NT2/D1 (cell line): ENCODE results near the gene SORL1.

Experiments used
- SUZ12 ChIP-seq: IDR thresholded peaks from 2 replicates; pipeline ENCODE4 v1.6.1; 2011; ENCODE audit not compliant: insufficient read length, insufficient read depth; ENCODE audit errors: extremely low read depth
- YY1 ChIP-seq: IDR thresholded peaks from 2 replicates; pipeline ENCODE4 v1.6.1; 2011; ENCODE audit not compliant: insufficient read length, insufficient read depth
- ZNF274 ChIP-seq: IDR thresholded peaks from 2 replicates; pipeline ENCODE4 v1.6.1; 2011; ENCODE audit warnings: mild to moderate bottlenecking, low read depth, low read length

DNA sequence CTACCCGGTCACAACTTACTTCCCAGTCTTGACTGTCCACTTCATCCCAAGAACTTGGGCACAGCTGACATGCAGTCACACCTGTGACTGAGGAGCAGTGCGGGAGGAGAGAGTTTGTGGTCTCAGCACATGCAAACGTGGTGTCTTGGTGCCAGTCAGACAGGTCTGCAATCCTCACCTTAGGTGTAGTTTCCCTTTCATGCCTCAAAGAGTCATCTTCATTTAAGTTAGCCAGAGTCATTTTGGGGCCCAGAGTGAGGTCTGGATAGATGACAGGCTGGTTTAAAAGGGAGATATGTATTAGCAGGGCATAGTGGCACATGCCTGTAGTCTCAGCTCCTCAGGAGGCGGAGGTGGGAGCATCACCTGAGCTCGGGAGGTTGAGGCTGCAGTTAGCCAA is 109.1 kb downstream of the SORL1 start:
- TF ChIP-seq ZNF274 (no peak), YY1 (no peak), SUZ12 (no peak)
